GM10847 (cell line): ENCODE data around the gene SYTL2.

ENCODE experiments used
- POLR2A ChIP-seq: IDR thresholded peaks from 2 replicates; pipeline ENCODE4 v1.6.1; 2011; ENCODE audit not compliant: insufficient read length; ENCODE audit errors: extremely low read depth

SYTL2 gene

GRCh38 chr11:85726381-85726780 lies 84.6 kb downstream of the SYTL2 start:
- TF ChIP-seq POLR2A: no peak

DNA sequence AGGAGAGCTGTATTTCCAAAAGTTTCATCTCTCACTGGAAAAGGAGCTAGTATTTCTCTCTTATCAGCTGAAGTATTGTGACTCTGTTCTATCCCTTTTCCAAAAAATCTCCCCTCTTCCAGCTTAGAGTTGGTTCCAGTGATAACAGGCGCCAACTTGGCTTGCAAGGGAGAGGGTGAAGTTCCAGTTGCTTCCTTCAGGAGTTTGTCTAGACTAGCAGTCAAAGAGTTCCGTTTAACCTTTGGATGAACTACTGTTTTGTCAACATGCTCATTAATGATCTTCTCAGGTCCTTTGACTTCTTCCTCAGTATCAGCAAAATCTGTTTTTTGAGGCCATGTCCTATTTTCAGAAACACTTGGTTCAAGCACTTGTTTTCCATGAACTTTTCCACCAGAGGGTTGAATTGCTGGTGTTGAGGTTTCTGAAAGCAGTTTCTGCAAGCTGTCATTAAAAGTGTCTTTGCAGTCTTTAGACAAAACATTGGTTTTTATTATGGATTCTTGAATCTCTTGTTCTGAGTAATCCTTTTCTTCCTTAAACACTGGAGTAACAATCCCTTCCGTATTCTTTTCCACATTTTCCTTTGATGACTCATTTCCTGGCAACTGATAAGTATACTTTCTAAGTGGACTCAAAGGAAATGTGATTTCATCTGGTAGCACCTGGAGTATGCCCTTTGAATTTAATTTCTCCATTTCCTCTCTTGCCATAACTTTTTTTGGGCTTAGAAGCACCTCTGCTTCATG lies 85.3 kb downstream of the SYTL2 start:
- no peak for TF ChIP-seq POLR2A

DNA sequence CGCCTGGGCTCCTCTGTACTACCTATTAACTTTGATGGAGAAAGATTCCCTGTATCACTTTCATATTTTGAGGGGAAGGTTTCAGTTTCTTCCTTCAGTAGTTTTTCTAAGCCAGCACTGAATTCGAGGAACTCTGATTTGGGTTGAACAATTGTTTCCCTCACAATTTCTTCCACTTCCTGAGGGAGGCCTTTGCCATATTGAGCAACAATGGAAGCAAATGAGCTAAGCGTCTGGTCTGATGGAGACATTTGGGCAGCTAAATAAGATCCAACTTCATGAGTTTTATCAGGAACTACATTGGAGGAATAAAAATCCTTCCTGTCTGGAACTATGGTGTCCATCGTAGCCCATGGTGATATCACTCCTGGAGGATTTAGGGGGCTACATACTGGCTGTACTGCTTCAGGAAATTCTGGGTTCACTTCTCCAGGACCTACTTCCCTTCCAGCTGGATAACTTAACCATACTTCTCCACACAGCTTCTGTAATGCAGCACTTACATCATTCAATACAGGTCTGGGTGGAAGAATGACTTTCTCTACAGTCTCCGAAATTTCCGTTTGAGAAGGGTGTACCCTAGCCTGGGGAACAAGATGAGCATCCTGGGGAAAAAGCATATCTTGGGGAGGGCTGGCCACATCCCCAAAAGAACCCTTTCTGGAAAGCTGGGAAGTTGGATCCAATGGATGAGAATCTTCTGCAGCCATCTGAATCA lies 86.0 kb downstream of the SYTL2 start:
- TF ChIP-seq POLR2A: no peak

GRCh38 chr11:85723088-85723487 lies 87.9 kb downstream of the SYTL2 start:
- no peak for TF ChIP-seq POLR2A

DNA sequence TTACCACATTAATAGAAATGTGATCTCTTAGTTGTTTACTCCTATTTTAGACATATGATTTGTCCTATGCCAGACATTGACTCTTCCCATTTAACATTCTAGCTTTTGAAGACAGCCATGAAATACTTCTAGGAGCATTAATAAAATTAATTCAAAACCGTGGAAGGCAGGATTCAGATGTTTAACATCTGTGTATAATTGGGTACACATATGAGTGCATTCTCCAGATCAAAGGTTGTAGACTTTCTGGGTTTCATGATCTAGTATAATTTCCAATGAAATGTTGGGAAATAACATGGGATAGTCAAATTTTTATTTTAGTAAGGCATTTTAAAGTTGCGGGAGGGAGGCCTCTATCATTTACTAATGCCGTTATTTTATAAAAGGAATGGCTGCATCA lies 89.8 kb downstream of the SYTL2 start:
- no peak for TF ChIP-seq POLR2A

GRCh38 chr11:85718991-85719807 lies 91.7 kb downstream of the SYTL2 start:
- no peak for TF ChIP-seq POLR2A

GRCh38 chr11:85718126-85718943 lies 92.6 kb downstream of the SYTL2 start:
- TF ChIP-seq POLR2A: no peak

DNA sequence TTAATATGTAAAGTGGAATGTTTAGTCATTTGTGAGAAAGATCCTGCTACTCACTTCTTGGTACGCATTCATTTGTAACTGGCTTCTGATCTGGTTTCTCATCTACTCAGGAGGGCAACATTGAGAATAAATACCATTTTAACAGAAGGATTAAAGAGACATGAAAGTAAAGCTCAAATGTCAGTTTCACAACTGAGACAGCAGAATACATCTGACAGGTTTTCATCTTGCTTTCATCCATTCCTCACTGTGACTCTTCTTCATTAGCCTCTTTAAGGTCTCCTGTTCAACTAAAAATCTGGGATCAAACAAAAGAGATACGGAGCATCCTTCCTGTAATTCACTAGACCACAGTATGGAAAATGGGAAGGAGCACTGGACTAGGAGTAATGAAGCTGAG lies 93.5 kb downstream of the SYTL2 start:
- no peak for TF ChIP-seq POLR2A

GRCh38 chr11:85712953-85713352 lies 98.0 kb downstream of the SYTL2 start:
- no peak for TF ChIP-seq POLR2A

GRCh38 chr11:85710917-85711316 lies 100.0 kb downstream of the SYTL2 start:
- TF ChIP-seq POLR2A: no peak

DNA sequence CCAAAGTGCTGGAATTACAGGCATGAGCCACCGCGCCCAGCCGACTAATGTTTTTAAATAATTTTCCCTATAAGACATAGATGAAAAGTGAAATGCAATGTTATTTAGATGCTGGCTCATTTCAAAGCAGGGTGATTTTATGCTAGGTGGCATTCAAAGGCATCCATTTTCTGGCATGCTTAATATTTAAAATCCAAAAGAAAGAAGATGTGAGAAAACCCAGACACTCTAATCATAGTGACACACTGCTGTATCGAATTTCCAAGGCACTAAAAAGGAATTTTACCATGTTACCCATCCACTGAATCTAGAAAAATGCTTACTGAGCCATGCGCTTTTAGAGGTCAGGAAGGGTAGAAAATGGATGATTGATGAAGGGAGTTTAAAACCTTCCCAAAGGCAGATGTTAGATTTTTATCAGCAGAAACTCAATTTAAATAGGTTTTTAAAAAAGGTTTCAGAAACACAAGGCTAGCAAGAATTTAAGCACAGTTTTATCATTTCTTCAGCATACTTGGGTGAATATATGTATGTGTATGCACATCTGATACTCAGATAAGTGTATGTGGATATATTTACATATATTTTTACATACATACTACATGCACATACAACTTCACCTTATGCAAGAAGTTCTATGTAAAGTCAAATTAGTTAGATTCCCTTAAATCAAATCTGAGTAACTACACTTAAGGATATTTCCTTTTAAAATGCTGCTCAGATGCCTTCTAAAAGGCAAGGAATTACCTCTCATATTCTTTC lies 100.8 kb downstream of the SYTL2 start:
- no peak for TF ChIP-seq POLR2A

DNA sequence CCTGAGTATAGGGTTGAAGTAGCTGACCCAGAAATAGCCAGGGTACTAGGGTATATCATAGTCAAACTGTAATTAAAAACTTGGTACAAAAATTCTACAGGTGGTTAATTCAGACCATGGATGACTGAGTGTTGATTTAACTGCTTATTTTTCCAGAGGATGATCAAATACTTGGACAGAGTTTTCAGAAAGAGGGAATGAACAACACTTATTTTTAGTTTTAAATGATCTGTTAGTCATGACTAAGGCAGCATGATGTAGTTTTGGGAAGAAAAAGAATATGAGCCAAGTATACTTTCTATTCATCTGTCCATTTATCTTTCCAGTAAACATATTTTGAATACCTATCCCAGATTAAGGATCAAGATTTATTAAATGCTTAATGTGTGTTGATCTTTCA lies 105.1 kb downstream of the SYTL2 start:
- TF ChIP-seq POLR2A: no peak

DNA sequence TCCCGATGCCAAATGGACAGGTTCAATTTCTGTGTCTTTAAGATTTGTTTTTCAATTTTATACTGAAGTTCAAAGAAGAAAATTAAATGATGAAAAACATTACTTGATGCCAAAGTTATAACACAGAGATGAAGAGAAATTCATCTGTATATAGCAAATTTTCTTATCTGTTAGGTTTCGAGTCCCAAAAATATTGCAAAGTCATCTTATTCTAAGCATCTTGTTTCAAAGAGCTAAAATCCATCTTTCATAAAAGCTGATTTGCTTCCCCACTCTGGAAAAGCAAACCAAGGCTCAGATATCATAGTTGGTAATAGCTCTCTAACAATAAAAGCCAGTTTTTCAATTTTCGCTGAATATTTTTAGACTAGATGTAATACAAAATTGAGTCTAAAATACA lies 106.0 kb downstream of the SYTL2 start:
- no peak for TF ChIP-seq POLR2A
